Retina (tissue), 1 donor: ENCODE results near the gene RSPH10B2.
"Not testable (repeated sequence)": the region's sequence is repeated elsewhere in the genome, so short reads cannot be mapped to it uniquely, and the experiment has no call there.

ENCODE experiments used
- DNase-seq: peaks from one replicate; pipeline ENCODE4 v3.0.0-alpha.2; 2016

Gene RSPH10B2

GRCh38 chr7:6753964-6754363 is at the start of gene RSPH10B2:
Gene RSPH10B2 (plus strand): TSS chr7:6754103. CDS start chr7:6757678, 3,575 bp downstream.
- DNase-seq: peak; percentile 32

DNA sequence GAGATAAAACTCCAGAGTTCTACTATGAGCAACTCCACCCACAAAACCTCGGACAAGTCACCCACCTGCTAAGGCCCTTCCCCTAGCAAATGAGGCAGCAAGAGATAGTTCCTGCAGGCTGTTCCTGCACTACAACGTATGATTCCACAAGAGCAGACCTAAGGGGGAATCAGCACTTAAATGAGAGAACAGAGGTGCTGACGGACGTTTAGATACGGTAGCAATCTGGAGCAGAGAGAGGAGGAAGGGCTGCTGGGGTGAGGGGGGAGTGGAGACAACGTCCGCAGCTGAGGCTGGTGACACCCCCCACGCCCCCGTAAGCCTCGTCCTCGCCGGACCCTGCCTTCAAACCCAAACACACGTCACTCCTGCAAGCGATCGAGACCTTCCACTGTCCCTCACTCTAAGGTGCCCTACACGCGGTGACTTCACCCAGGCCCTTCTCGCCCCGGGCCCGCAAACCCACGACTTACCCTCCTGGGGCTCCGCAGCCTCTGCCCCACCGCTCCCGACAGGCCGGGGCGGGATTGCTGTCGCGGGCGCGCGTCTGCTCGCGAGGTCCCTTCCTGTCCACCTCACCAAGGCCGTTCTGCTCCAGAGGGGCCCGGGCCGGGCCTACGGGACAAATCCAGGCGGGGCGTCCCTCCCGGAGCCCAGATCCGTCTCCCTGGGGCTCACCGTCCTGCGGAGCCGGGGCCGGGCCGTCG is 47.8 kb upstream of the RSPH10B2 start:
- DNase-seq: peak; percentile 70

DNA sequence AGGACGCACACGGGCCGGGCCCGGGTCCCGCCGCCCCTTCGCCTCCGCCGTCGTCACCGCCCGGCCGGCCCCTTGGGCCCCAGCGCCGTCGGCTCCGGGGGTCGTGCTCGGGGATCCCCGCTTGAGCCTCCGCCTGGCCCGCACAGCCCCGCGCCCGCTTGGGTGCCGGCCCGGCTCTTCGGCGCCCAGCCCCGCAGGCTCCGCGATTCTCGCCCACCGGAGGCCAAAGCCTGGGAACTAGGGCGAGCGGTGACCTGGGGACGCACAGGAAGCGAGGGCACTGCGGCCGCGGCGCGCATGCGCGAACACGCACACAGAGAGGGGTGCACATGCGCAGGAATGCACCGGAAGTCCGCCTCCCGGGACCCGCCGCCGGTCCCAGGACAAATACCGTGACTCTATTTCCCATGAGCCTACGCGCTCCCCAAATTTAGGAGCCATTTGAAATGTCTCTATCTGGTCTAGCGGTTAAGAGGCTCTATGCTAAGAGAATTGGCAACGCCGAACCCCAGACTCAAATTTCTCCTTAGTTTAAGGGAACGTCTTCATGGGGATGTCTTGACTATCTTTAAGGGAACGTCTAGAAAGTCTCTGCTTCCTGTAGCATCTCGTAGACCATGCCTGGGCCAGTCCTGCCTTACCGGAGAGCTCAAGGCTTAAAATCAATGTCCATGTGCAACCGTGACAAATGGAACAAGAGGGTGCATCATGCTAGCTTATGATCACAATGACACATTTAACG is 47.1 kb upstream of the RSPH10B2 start, which contains the start of gene ZNF12:
Gene ZNF12, minus strand, starts transcription at position 282 of the 742 bp plus-strand sequence. CDS start 1,774 bp downstream, outside the sequence.
- peak; percentile 96 for DNase-seq

DNA sequence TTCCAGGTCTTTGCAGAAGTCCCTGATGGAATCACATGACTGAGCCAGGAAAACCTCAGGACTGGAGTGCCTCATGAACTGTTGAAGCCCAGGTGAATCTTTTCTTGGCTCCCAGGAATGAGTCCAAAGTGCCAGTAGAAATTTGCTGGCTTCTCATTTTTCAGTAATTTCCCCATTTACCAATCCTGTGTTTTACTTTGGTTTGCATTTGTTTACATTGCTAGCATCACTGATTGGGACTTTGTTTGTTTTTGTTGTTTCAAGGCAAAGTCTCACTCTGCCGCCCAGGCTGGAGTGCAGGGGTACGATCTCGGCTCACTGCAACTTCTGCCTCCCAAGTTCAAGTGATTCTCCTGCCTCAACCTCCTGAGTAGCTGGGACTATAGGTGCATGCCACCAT is 45.6 kb upstream of the RSPH10B2 start:
- no peak for DNase-seq

DNA sequence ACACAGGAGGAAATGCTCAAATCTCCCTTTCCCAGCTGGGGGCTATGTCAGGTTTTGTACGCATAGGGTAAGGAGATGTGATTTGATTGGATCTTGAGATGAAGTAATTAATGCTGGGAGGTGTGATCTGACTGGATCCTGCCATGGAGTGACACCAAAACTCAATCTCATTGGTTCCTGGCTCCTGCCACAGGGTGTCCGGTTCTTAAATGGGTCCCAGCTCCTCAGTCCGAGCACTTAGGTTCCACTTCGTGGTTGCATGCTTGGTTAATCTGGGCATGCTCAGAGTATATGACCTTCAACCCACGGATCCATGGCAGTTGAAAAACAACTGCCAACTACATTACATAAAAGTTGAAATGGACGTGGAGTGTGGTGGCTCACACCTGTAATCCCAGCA is 44.1 kb upstream of the RSPH10B2 start:
- DNase-seq: no peak

GRCh38 chr7:6714360-6714759 is 39.5 kb upstream of the RSPH10B2 start:
- DNase-seq: no peak

DNA sequence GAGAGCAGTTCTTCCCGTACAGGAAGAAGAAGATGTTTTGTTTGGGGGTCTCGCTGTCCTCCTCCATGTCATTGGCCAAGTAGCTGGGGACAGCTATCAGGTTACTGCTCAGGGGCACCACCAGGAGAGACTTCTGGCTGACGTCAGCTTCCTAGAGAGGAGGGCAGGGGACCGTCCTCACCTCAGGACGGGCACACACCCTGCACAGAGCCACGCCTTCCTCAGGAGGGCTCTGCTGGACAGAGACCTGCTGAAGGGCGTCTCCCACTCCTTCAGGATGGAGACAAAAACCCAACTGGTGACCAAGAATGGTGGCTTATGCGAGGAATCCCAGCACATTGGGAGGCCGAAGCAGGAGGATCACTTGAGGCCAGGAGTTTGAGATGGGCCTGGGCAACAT is 38.0 kb upstream of the RSPH10B2 start:
- DNase-seq: not testable (repeated sequence)

DNA sequence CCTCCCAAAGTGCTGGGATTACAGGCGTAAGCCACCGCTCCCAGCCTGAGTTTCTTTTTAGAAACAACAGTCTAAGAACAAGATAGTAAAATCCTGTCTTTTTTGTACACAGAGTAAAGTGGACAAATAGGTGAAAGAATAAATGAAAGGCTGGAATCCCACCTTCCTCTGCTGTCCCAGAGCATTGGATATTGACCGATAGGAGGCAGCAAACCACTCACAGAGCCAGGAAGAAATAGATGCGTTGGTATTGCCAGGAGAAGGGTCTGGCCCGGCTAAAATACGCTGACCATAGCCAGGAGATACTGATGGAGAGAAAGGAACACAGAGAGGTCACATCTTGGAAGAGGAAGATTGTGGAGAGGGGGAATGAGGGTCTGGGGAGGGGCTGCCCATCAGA is 35.8 kb upstream of the RSPH10B2 start:
- DNase-seq: no peak

- DNase-seq: not testable (repeated sequence)
Observed at GRCh38 chr7:6724351-6724750, 29.6 kb upstream of the RSPH10B2 start.

DNA sequence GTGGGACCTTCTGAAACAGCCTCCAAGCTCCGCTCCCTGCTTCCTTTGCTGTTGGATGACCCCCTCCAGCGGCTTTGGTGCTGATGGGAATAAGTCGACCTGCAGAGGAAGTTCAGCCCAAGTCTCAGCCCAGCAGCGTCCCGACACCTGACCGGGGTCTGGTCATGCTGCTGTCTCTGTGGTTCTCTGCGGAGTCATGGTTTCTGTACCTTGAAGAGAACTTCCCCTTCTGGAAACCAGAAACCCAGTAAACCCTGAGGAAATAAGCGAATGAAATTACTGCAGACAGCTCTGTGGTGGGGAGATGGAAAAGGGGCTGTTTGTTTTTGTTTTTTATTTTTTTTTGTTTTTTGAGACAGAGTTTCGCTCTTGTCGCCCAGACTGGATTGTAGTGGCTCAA is 28.9 kb upstream of the RSPH10B2 start:
- no peak for DNase-seq

DNA sequence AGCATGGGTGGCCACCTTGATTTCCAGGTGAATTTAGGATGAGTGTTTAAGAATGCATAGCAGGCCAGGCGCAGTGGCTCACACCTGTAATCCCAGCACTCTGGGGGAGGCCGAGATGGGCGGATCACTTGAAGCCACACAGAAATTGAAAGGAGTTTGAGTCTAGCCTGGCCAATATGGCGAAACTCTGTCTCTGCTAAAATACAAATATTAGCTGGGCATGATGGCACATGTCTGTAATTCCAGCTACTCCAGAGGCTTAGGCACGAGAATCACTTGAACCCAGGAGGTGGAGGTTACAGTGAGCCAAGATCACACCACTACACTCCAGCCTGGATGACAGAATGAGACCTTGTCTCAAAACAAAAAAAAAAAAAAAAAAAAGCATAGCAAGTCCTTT is 27.6 kb upstream of the RSPH10B2 start:
- DNase-seq: not testable (repeated sequence)

DNA sequence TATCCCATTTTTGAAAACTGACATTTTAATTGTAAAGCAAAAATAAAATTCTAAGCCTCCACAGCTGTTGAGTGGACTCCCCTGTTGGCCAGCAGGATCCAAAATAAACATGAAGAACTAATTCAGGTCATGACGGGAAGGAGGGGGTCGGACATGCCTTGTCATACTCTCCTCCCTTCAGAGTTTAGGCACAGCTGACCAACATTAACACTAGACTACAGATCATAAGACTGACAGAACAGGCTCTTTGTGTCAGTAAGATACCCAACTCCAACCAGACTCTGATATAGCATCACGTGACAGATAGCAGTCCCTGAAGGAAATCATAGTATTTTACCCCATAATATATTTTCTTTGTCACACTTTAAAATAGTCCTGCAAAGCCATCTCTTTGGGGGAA is 26.2 kb upstream of the RSPH10B2 start:
- no peak for DNase-seq

DNA sequence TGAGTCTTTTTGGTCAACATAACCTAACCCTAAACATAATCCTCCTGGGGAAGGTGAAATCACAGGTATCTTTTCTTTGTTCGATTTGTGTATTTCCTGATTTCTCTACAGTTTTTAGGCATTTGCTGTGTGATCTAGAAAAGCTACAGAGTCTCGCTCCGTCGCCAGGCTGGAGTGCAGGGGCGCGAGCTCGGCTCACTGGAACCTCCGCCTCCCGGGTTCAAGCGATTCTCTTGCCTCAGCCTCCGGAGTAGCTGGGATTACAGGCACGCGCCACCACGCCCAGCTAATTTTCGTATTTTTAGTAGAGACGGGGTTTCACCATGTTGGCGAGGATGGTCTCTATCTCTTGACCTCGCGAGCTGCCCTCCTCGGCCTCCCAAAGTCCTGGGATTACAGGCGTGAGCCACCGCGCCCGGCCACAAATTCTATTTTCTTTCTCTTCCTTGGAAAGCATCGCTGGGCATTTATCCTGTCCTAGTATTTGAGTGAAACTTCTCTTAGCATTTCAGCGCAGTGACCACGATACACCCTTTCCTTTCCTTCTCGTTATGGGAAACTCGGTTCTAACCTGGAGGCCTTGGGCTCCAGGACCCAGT is 24.9 kb upstream of the RSPH10B2 start:
- not testable (repeated sequence) for DNase-seq

GRCh38 chr7:6729492-6730342 is 24.2 kb upstream of the RSPH10B2 start:
- DNase-seq: peak; percentile 96

DNA sequence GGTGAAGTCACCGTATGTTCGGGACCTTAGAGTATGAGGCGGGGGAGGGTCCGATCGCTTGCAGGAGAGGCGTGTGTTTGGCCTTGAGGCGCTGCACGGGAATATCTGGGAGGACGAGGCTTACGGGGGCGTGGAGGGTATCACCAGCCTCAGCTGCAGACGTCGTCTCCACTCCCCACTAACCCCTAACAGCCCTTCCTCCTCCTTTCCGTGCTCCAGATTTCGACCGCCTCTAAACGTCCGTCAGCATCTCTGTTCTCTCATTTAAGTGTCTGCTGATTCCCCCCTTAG is 23.6 kb upstream of the RSPH10B2 start:
- DNase-seq: no peak

- DNase-seq: not testable (repeated sequence)
Observed at GRCh38 chr7:6738415-6738814, 15.5 kb upstream of the RSPH10B2 start.

GRCh38 chr7:6744410-6745100 is 9.3 kb upstream of the RSPH10B2 start:
- DNase-seq: not testable (repeated sequence)

- DNase-seq: not testable (repeated sequence)
Observed at GRCh38 chr7:6749335-6749734, 4.6 kb upstream of the RSPH10B2 start.

DNA sequence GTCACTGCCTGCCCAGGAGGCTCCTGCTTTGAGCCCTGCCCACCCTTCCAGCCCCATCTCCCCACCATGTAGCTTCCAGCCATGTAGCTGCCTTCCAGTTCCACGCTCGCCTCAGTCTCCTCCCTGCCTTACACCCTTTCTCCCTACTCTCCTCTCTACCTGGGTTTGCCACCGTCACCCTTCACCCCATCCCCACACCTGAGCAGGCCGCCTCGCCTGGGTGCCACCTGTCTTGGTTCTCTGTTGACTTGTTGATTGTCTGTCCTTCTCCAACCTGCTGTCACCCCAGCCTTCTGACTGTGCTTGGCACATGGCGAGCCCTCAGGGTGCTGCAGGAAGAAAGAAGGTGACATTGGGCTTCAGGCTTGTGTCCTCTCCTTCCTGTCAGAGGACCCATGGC is 3.7 kb upstream of the RSPH10B2 start:
- DNase-seq: not testable (repeated sequence)

GRCh38 chr7:6761186-6761585 is 7.3 kb downstream of the RSPH10B2 start:
- DNase-seq: not testable (repeated sequence)

GRCh38 chr7:6781581-6781980 is 27.7 kb downstream of the RSPH10B2 start:
- not testable (repeated sequence) for DNase-seq

GRCh38 chr7:6789353-6789752 is 35.5 kb downstream of the RSPH10B2 start:
- DNase-seq: not testable (repeated sequence)
